ENCODE measurements around the gene PIP5K1C.
"Not testable (repeated sequence)": the region's sequence is repeated elsewhere in the genome, so short reads cannot be mapped to it uniquely, and the experiment has no call there.

DNA sequence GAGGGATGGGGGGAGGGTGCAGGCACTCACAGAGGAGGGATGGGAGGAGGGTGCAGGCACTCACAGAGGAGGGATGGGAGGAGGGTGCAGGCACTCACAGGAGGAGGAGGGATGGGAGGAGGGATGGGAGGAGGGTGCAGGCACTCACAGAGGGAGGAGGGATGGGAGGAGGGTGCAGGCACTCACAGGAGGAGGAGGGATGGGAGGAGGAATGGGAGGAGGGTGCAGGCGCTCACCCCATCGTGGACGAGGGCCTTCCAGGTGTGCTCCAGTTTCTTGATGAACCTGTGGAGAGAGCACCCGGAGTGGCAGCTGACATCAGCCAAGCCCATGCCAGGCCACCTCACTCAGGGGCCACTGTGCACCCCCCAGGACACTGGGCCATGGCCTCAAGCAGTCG is 53.2 kb downstream of the PIP5K1C start:
- TF ChIP-seq, protein P1, sequence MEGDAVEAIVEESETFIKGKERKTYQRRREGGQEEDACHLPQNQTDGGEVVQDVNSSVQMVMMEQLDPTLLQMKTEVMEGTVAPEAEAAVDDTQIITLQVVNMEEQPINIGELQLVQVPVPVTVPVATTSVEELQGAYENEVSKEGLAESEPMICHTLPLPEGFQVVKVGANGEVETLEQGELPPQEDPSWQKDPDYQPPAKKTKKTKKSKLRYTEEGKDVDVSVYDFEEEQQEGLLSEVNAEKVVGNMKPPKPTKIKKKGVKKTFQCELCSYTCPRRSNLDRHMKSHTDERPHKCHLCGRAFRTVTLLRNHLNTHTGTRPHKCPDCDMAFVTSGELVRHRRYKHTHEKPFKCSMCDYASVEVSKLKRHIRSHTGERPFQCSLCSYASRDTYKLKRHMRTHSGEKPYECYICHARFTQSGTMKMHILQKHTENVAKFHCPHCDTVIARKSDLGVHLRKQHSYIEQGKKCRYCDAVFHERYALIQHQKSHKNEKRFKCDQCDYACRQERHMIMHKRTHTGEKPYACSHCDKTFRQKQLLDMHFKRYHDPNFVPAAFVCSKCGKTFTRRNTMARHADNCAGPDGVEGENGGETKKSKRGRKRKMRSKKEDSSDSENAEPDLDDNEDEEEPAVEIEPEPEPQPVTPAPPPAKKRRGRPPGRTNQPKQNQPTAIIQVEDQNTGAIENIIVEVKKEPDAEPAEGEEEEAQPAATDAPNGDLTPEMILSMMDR (IDR thresholded peaks at IDR 0.05) = not testable (repeated sequence)
- not testable (repeated sequence) for TF ChIP-seq EZH2, EZH2phosphoT487 (IDR thresholded peaks at IDR 0.05)
